ENCODE data around the gene CHMP1B. TPM values are rescaled to one million over a fixed set of nuclear protein-coding genes. Genes with fewer than 3 reads are reported as not detected.

Gene CHMP1B
- total RNA-seq, 4 donors from 2014 or later, result 75.4 to 99.5 (median 85.9) TPM

- WGBS, 2 donors, result 94 to 98% methylated on average over 28 to 30 of the region's 30 CpGs
- intact Hi-C loops (cut with DNase I), result no loop called here
- no peak overlapping the region for H3K4me3 ChIP-seq (replicated peaks in 1 of 3)
- peaks cover 6 to 25% of the 10 kb centered on the region in 2 donors for H3K4me1 ChIP-seq
- H3K27ac ChIP-seq, result no peak overlapping the region
- TF ChIP-seq POLR2A (IDR thresholded peaks at IDR 0.05), result no peak
- TF ChIP-seq, protein P1, sequence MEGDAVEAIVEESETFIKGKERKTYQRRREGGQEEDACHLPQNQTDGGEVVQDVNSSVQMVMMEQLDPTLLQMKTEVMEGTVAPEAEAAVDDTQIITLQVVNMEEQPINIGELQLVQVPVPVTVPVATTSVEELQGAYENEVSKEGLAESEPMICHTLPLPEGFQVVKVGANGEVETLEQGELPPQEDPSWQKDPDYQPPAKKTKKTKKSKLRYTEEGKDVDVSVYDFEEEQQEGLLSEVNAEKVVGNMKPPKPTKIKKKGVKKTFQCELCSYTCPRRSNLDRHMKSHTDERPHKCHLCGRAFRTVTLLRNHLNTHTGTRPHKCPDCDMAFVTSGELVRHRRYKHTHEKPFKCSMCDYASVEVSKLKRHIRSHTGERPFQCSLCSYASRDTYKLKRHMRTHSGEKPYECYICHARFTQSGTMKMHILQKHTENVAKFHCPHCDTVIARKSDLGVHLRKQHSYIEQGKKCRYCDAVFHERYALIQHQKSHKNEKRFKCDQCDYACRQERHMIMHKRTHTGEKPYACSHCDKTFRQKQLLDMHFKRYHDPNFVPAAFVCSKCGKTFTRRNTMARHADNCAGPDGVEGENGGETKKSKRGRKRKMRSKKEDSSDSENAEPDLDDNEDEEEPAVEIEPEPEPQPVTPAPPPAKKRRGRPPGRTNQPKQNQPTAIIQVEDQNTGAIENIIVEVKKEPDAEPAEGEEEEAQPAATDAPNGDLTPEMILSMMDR (IDR thresholded peaks at IDR 0.05), result no peak
- no peaks in the 10 kb centered on the region for H3K9me3 ChIP-seq
- H3K36me3 ChIP-seq, result peaks cover 4 to 10% of the 10 kb centered on the region in 2 donors
- no peaks in the 10 kb centered on the region for H3K27me3 ChIP-seq
- no peak for DNase-seq
Observed at GRCh38 chr18:11880586-11881304, 29.5 kb downstream of the CHMP1B start.

DNA sequence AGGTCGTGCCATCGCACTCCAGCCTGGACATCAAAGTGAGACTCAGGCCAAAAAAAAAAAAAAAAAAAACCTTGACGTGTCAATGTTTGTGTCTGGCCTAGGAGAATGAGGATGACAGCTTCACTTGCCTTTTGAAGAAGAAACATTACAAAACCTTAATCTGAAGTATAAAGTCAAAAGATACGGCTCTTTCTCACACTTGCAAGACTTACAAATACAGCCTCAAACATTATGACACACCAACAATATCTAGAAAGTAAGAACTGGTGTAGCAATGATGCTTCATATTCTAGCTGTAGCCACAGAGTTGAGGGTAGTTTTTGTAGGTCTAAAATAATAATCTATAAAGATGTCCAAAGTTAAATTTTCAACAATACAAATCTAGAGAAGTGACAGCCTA, 31.4 kb downstream of the CHMP1B start:
- no peaks in the 10 kb centered on the region for H3K27me3 ChIP-seq
- intact Hi-C loops (cut with DNase I), result no loop called here
- no peak overlapping the region for H3K4me3 ChIP-seq (replicated peaks in 1 of 3)
- H3K9me3 ChIP-seq, result no peaks in the 10 kb centered on the region
- H3K36me3 ChIP-seq, result peaks cover 11 to 23% of the 10 kb centered on the region in 2 donors
- WGBS, 2 donors, result 61 to 68% methylated on average over 4 of the region's 4 CpGs
- peak overlapping the region in 1 of 3 donors; percentile 36 for H3K27ac ChIP-seq
- no peak for TF ChIP-seq POLR2A (IDR thresholded peaks at IDR 0.05)
- TF ChIP-seq, protein P1 (IDR thresholded peaks at IDR 0.05), result no peak
- DNase-seq, result no peak
- H3K4me1 ChIP-seq, result peaks cover 6 to 25% of the 10 kb centered on the region in 2 donors

- H3K4me1 ChIP-seq, result peaks cover 6 to 25% of the 10 kb centered on the region in 2 donors
- H3K27ac ChIP-seq, result peak overlapping the region in 2 of 3 donors; percentile 24 to 32
- no peak for TF ChIP-seq POLR2A (IDR thresholded peaks at IDR 0.05)
- TF ChIP-seq, protein P1 (IDR thresholded peaks at IDR 0.05), result no peak
- no peak overlapping the region for H3K4me3 ChIP-seq (replicated peaks in 1 of 3)
- 54% methylated on average over 1 of the region's 1 CpG for WGBS, 2 donors
- DNase-seq, result no peak
- H3K9me3 ChIP-seq, result no peaks in the 10 kb centered on the region
- no peaks in the 10 kb centered on the region for H3K27me3 ChIP-seq
- intact Hi-C loops (cut with DNase I), result no loop called here
- peaks cover 11 to 28% of the 10 kb centered on the region in 2 donors for H3K36me3 ChIP-seq
Observed at GRCh38 chr18:11883153-11883552, 31.9 kb downstream of the CHMP1B start.

GRCh38 chr18:11884396-11885030, 33.3 kb downstream of the CHMP1B start:
- Histone ChIP-seq H3K27ac (no peak overlapping the region), H3K4me1 (peaks cover 6 to 25% of the 10 kb centered on the region in 2 donors), H3K9me3 (no peaks in the 10 kb centered on the region), H3K4me3 (replicated peaks in 1 of 3) (no peak overlapping the region), H3K36me3 (peaks cover 15 to 31% of the 10 kb centered on the region in 2 donors), H3K27me3 (no peaks in the 10 kb centered on the region)
- TF ChIP-seq, protein P1 (IDR thresholded peaks at IDR 0.05), result no peak
- no peak for TF ChIP-seq POLR2A (IDR thresholded peaks at IDR 0.05)
- WGBS, 2 donors, result 90 to 94% methylated on average over 10 to 12 of the region's 12 CpGs
- intact Hi-C loops (cut with DNase I), result no loop called here
- DNase-seq, result no peak
